NB4 (cell line): ENCODE data around the gene LAIR1.

ENCODE experiments used
- CTCF ChIP-seq: IDR thresholded peaks from one replicate; pipeline ENCODE4 v1.5.1; 2012; ENCODE audit warnings: low read depth, low read length
- MAX ChIP-seq: IDR thresholded peaks from 2 replicates; pipeline ENCODE4 v1.6.1; 2011; ENCODE audit warnings: low read depth, low read length
- MYC ChIP-seq: IDR thresholded peaks from 2 replicates; pipeline ENCODE4 v1.6.1; 2011; ENCODE audit warnings: low read depth, low read length
- POLR2A ChIP-seq: IDR thresholded peaks from 2 replicates; pipeline ENCODE4 v1.6.1; 2011; ENCODE audit warnings: mild to moderate bottlenecking; ENCODE audit not compliant: insufficient read length; ENCODE audit errors: extremely low read depth

GRCh38 chr19:54352546-54352945 is 12.2 kb downstream of the LAIR1 start:
- TF ChIP-seq POLR2A (no peak), CTCF (no peak), MYC (no peak), MAX (no peak)
